UCSD-AML1 (cell line): ENCODE results near the gene PDE7B.

ENCODE experiments used
- DNase-seq: peaks from one replicate; lab custom pipeline; 2025; ENCODE audit not compliant: unreplicated experiment; lab: John Stamatoyannopoulos, UW

Gene PDE7B

DNA sequence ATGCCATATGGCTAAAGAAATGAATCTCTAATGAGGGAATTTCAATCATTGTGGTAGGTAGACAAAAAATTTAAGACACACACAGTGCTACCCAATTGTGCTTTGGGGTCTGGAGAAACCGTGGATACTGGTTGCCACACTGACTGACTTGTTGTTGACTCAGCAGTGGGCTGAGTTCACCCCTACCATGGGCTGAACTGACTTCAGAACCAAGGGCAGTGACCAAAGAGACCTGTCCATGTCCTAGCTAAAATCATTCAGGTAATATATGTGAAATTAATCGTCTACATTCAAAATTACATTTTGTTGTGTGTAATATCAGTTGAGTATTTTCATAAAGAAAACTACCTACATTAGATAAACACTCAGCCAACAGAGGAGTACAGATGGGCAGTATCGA is 131.6 kb downstream of the PDE7B start:
- DNase-seq: no peak

DNA sequence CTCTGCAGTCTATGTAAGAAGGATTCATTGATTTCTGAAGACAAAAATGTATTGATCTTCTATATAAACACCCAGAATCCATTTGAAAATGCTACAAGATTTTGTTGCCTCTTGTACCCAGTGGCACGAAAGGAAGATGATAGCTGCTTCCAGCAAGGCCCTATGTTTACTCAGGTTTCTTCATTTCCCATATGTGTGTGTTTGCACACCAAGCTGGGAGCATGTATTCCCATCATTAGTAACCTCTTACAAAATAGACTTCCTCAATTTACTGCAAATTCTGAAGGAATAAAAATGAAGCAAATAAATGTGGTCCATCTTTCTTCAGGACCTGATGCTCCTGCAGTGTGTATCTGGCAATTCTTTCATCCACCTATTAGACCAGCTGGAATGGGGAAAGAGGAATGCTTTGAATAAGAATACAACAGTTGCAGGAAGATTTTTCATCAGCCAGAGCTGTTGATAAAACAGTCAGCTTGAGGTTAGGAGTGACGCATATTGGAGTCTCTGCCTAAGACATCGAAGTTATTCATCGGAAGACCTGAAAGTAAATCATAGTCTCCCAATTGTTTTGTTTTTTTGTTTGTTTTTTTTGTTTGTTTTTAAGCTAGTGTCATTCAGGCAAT is 132.3 kb downstream of the PDE7B start:
- no peak for DNase-seq

DNA sequence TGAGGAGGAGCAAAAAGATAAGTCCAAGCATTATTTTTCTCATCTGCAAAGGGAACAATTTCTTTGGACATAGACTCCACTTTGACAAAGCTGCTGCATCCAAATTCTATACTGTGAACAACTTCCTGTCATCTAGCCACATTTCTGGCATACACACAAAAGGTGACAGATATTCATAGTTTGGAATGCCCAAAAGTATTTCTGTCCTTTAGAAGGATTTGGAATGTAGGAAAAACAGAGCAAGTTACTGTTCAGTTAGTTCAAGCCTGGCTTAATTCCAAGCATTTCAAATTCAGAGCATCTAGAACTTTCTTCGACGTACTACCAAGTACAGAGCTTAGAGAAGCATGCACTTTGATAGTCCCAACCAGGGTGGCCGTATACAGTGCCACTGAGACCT is 134.0 kb downstream of the PDE7B start:
- no peak for DNase-seq

DNA sequence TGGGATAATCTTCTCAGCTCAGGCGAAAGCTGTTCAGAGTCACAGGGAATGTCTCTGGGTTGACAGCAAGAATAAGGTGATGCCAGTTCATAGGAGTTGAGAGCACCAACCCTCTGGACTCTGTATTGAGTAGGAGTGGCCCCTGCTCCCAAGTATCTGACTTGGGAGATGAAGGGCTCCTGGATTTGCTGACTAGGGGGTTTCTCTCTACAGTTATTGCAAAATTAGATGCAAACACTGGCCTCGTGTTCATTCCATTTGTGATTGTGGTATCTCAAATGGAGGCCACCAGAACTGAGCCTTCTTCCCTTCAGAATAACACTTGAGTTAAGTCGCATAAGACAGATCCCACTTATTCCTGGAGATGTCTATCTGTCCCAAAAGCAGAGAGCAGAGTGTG is 135.7 kb downstream of the PDE7B start:
- DNase-seq: no peak

DNA sequence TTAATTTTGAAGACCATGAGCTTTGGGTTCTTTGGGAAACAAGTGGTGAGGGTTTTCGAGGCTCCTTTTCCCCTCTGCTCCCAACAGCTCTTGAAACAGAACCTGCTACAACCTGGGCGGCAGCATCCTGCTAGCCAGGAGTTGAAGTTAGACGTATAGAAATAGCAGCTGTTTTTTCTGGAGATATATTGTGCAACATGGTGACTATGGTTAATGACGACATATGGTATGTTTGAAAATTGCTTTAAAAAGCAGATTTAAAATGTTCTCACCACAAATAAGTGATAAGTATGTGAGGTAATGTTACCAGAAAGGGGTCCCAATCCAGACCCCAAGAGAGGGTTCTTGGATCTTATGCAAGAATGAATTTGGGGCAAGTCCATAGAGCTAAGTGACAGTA is 138.9 kb downstream of the PDE7B start:
- DNase-seq: no peak

DNA sequence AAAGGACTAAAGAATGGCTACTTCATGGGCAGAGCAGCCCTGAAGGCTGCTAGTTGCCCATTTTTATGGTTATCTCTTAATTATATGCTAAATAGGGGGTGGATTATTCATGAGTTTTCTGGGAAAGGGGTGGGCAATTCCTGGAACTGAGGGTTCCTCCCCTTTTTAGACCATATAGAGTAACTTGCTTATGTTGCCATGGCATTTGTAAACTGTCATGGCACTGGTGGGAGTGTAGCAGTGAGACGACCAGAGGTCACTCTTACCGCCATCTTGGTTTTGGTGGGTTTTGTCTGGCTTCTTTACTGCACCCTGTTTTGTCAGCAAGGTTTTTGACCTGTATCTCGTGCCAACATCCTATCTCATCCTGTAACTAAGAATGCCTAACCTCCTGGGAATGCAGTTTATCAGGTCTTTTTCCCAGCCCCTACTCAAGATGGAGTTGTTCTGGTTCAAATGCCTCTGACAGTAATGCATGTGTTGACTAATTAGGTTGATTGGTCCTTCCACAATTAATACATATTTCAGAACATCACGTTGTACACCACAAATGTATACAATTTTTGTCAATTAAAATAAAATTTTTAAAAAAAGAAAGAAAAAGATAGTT is 139.5 kb downstream of the PDE7B start:
- DNase-seq: no peak

DNA sequence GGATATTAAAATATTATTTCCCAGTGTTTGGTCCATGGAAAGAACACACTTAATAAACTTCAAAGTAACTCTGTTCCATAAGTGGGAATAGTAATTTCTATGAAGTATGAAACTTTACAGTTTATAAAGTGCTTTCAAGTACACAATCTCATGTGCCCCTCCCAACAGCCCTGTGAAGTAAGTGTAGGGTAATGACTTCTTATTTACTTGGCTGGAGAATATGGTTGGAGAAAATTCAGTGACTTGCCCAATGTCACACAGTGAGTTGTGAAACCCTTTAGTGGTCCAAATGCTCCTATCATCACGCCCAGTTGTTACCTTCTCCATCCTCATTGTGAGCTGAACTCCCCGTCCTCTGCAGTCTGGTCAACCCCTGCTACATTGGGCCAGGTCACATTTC is 141.2 kb downstream of the PDE7B start:
- no peak for DNase-seq

DNA sequence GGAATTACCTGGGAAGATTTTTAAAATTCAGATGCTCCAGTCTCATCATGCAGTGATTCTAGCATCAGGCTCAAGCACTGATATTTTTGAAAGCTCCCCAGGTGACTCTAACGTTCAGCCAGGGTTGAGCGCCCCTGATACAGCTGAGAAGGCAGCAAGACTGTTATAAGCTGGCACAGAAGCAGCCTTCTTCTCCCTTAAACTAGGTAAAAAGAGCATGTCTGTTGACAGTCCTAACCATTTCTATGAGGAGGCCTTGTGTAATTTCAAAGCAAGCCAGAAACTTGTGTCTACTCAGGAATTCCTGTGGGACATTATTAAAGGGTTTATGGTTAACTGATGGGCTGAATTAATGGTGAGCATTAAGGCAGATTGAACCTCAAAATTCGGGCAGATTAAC is 141.9 kb downstream of the PDE7B start:
- DNase-seq: no peak

DNA sequence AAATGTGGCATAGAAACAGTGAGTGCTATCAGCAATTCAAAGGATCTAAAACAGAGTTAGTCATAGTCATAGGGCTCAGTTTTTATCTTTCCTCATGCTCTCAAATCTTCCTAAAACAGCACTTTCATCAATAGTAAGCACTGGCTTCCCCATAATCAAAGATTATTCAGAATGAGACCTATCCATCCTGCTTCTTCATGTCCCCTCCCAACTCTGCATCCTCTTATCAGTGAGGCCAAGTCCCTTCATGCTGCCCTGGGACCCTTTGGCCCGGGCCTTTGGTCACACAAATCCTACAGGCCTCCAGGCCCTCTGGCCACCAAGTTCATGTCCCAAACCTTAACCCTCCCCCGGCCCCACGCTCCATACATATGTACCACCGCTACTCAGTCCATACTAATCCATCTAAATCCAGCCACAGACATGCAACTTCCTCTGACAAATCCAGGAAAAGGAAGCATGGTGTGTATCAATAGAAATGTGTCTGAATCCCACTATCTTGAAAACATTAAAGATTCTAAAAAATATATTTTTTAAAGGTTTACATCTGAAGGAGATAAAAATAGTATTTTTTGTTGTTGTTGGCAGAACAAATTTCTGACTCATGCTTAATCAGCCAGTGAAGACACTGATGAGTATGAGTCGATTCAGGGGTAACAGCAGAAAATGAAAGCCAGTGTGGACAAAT is 143.5 kb downstream of the PDE7B start:
- no peak for DNase-seq

DNA sequence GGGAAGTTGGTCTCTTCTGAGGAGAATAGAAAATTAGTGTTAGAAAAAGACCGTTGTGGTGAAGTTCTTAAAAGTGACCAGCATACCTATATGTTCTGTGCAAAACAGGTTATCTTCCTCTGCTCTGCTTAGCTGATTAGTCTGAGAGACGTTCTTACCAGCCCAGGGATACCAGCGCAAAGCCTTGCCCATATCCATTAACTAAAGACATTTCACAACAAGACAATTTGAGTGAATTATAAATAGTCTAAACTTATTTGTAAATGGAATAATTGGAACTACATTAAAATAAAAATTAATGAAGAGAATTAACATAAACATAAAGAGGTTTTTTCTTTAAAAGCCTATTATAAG is 144.0 kb downstream of the PDE7B start:
- no peak for DNase-seq

DNA sequence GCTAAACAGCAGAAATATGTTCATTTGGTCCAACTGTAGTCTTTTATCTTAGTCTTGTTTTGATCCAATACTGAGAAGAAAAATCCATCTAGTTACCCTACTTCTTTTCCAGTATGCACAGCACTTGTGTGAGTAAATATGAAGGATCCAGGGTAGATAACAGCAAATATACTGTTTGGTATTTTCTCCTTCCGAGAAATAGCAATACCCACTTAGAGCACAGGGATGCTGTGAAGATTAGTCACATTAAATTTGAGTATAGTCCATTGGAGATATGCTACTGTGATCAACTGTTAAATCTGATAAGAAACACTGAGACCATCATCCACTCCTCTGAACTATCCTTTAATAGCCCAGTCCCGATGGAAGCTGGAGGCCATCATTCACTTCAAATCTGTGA is 145.2 kb downstream of the PDE7B start:
- DNase-seq: no peak

DNA sequence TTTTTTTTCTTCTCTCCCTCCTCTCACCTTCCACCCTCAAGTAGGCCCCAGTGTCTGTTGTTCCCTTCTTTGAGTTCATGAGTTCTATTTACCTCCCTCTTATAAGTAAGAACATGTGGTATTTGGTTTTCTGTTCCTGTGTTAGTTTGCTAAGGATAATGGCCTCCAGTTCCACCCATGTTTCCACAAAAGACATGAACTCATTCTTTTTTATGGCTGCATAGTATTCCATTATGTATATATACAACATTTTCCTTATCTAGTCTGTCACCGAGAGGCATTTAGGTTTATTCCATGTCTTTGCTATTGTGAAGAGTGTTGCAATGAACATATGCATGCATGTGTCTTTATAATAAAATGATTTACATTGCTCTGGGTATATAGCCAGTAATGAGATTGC is 147.9 kb downstream of the PDE7B start:
- DNase-seq: no peak

DNA sequence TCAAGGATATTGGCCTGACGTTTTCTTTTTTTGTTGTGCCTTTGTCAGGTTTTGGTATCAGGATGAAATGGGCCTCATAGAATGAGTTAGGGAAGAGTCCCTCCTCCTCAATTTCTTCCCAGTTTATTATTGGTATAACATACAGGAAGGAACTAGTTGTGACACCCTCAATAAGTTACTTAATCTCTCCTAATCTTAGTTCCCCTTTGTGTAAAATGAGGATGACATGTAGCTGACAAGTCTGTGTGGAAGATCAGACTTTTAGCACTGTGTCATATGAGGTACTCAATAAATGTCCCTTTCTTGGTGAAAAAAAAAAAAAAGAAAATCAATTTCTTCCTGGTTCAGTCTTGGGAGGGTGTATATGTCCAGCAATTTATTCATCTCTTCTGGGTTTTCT is 155.8 kb downstream of the PDE7B start:
- no peak for DNase-seq

DNA sequence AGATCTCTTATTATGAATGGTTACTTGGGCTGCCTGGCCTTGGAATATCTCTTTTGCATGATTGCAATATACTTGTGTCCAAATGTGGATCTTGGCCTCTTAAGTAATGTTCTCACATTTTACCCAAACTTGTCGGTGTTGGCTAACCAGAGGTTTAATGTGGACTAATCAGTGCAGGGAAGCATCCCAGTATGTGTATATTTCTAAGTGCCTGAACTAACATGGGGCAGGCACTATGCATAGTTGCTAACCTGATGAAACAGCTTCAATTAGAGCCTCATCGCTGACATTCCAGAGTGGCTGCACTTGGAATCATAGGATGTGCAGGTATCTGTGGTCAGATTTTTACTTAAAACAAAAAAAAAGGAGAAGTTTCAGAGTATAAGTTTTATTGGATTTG is 160.0 kb downstream of the PDE7B start:
- no peak for DNase-seq

DNA sequence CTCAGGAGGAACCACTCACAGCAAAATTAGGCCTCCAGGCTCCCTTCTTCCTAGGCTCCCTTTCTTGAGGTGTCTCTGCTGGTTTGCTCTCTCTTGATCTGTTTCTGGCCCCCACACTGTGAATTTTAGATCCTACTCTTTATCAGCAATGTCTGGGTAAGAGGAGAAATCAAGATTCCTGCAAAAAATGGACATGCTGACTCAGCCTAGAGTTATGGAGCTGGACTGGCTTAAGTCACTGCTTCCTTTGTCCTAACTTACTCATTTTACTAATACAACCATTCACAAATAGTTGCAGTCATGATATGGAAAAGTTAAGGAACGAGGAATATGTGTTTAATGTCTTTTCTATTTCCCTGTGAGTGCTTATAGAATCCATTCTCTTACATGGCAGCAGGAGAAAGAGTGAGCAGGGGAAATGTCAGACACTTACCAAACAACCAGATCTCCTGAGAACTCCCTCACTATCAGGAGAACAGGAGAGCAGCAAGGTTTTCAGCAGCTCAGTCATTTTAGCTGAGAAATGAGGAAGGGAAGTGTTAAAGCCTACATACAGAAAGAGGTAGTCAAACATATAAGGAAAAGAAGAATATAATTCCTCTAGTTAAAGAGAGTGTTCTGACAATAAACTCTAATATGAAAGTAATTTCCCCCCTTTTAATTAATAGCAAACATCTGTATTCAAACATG is 160.8 kb downstream of the PDE7B start:
- no peak for DNase-seq

DNA sequence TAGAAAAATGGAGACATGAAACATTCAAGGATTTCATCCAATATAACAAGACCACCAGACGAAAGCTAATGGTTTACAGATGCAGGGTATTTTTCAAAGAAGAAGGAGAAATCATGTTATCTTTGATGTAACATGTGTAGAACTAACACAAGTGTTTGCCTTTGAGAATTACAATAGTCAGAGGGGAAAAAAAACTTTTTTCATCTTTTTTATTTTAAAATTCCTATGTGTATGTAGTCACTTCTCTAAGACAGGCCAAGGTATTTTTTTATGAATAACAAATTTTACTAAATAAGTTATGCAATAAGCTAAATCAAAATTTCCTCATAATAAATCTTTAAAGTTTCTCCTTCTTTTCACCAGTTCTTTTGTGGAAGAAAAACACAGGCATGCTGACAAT is 161.4 kb downstream of the PDE7B start:
- DNase-seq: no peak

DNA sequence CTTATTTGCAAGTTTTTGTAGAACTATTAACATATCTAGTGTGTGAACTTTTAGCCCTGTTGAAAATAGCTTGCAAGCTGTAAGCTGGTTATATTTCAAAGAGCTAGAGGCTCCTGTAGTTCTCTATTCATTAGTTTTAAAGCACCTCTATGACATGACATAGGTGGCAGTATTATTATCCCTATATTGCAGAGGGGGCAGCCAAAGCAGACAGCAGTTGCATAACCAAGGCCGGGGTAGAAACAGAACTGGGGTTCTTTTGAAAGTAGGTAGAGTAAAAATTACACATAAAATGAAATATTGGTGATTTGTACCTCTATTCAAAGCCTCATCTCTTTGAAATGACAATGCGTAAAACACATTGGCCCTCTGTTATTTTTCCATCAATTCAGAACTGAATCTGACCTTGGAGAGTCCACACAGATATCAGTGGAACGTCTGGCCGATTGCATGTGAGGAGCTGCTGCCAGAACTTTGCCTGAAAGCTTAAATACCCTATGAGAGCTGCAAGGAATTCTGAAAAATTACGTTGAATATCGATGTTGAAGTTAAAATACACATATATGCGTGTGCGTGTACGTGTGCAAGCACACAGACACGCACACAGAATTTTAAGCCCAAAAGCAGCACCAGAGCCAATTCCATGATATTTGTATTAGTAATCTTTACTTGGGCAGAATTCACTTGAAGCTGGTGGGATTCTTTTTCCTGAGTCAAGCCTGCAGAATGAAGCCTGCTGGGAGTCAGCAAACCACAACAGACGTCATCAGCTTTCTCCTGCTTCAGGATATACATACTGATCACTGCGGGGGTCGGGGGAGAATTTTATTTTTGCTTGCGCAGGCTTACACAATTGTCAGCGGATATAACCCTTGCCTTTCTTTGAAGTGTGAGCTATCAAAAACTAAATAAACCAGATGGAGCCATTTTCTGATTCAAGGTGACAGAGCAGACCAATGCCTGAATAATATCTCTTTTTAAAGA is 163.2 kb downstream of the PDE7B start:
- DNase-seq: no peak

DNA sequence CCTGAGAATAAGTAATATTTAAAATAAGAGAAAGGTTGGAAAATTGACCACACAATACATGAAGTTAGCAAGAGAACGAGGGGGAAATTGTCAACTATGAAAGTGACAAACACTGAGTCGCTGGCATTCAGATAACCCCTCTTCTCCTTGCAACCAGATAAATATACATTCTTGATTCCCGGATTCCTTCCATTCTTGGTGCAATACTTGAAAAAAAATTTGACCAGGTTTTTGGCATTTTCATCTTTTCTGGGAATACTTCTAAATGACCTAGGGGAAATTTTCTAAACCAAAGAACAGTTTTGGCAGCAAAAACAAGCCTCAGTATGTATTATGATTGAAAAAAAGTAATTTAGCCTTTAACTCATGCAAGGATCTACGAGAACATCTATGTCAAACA is 164.0 kb downstream of the PDE7B start:
- DNase-seq: no peak

DNA sequence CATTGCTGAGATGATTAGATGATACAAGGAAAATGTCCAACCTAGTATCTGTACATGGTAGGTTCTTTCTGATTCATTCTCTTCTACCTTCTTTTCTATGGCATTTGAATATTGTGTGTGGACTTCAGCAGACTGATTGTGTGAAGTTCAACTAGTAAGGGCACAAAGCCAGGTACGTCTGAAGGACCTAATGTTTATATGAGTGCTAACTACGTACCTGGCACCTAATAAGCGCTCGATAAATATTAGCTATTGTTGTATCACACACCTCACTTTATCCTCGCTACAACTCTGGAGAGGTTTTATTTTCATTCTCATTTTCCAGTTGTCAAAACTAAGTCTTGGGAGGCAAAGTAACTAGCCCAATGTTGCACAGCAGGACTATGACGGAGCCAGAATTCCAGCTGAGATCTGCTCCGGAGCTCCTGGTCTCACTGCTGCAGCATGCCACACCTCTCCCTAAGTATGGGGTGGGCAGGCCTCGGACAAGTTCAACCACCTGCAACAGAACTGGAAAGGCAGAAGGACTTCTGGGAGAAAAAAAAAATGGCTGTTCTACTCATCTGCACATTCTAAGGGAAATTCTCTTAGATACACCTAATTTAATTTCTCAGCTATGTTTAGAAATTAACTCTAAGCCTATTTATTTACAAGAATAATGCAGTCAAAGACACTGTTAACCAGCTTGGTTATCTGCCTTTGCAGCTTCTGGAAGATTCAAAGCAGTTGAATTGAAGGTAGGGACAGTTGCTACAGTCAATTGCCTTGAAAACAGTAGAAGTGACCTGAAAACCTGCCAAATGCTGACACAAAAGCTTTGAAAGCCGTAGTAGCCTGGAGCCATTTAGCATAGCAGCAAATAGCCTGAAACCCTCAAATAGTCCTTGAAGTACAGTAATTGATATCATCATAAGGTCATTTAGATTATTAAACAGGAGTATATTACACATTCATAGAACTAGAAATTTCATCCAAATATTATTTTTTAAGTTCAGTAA is 165.0 kb downstream of the PDE7B start:
- no peak for DNase-seq

DNA sequence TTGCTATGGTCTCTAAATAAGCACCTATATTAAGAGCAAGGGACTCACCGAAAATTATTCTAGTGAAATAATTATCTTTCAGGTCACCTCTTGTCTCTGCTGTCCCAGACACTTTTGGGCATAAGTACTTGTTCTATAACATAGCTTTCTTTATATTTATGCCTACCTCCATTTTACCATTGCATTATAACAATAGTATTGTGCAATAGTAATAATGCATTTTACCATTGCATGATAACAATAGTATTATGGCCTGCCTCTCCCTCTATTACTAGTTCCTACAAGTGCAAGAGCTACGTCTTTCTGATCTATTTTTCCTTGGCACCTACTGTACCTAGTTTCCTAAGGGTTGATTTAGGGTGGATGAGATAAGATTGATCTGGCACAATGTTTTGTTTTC is 169.2 kb downstream of the PDE7B start:
- no peak for DNase-seq
